Natural killer cell (primary cell): Measurements from ENCODE around the gene PTPRK. TPM values are rescaled to one million over a fixed set of nuclear protein-coding genes. Genes with fewer than 3 reads are reported as not detected.

Experiments
- ATAC-seq, 3 donors: fragments of 150-1000 bp in 2 of 3; fragments of 200-7000 bp in 1 of 3; cut with Tn5 transposase; 1 replicate in 1 of 3; 2 replicates in 2 of 3; pipeline ENCODE4 v1.10.0; 2021; ENCODE audit warnings: mild to moderate bottlenecking in 2 of 3, moderate library complexity in 2 of 3
- DNase-seq, 2 donors: peaks; one replicate each; pipeline versions ENCODE4 v3.0.0 to v3.0.0-alpha.2; 2013 to 2021; ENCODE audit warnings: mixed read lengths in 1 of 2
- H3K27ac ChIP-seq: one replicate; pipeline ENCODE4 v1.5.1; 2013; ENCODE audit warnings: mild to moderate bottlenecking, low read length
- H3K27me3 ChIP-seq: one replicate; pipeline ENCODE4 v1.6.1; 2013; ENCODE audit warnings: low read length; ENCODE audit not compliant: control insufficient read depth, insufficient read depth
- H3K36me3 ChIP-seq: one replicate; pipeline ENCODE4 v1.6.1; 2013; ENCODE audit warnings: low read length; ENCODE audit not compliant: control insufficient read depth, insufficient read depth
- H3K4me1 ChIP-seq: one replicate; pipeline ENCODE4 v1.6.1; 2013; ENCODE audit warnings: low read length; ENCODE audit not compliant: control insufficient read depth, insufficient read depth
- H3K4me3 ChIP-seq: one replicate; pipeline ENCODE4 v1.5.1; 2013; ENCODE audit warnings: low read length
- H3K9me3 ChIP-seq: one replicate; pipeline ENCODE4 v1.6.1; 2013; ENCODE audit warnings: low read length; ENCODE audit not compliant: control insufficient read depth, insufficient read depth
- H3K27ac Mint-ChIP-seq, 2 donors: one replicate each; pipeline ENCODE4 v1.8.0; 2022; ENCODE audit warnings: mild to moderate bottlenecking in 2 of 2, mixed read lengths in 2 of 2, moderate library complexity in 1 of 2
- H3K27me3 Mint-ChIP-seq, 2 donors: one replicate each; pipeline ENCODE4 v1.8.0; 2022; ENCODE audit warnings: low read depth in 2 of 2, mixed read lengths in 2 of 2
- H3K36me3 Mint-ChIP-seq: one replicate; pipeline ENCODE4 v1.8.0; 2022; ENCODE audit warnings: mixed read lengths
- H3K4me1 Mint-ChIP-seq, 2 donors: one replicate each; pipeline ENCODE4 v1.8.0; 2022; ENCODE audit warnings: mixed read lengths in 2 of 2
- H3K4me3 Mint-ChIP-seq: one replicate; pipeline ENCODE4 v1.8.0; 2022; ENCODE audit warnings: mild to moderate bottlenecking, moderate library complexity, mixed read lengths
- H3K9me3 Mint-ChIP-seq, 2 donors: one replicate each; pipeline ENCODE4 v1.8.0; 2022; ENCODE audit warnings: mixed read lengths in 2 of 2
- CTCF ChIP-seq: fragments of 200-600 bp; IDR thresholded peaks from one replicate; pipeline ENCODE4 v1.8.0; 2022; ENCODE audit warnings: antibody characterized with exemption
- WGBS: methylation state at CpG from one replicate; pipeline ENCODE4 v1.1.7; 2013; ENCODE audit warnings: missing lambda C conversion rate; ENCODE audit not compliant: insufficient coverage; 5-methylcytosine and 5-hydroxymethylcytosine counted together
- intact Hi-C: fragments of 100-400 bp; cut with micrococcal nuclease; formaldehyde crosslinking; loops from one replicate; pipeline ENCODE4 v1.14.2; 2022
- total RNA-seq, 4 donors: library from RNA; stranded (reverse); fragments of 120-200 nt in 1 of 4; gene quantifications; one replicate each; pipeline versions ENCODE4 v1.2.3 to v1.2.4, GENCODE V29; 2013 to 2022

Gene PTPRK
- total RNA-seq, 3 donors from 2014 or later (not counting 1 experiment from before 2014, with no cell fraction given), result 0.14 to 1.2 (median 0.95) TPM

- Histone ChIP-seq H3K36me3 (no peaks in the 10 kb centered on the region), H3K27me3 (no peaks in the 10 kb centered on the region), H3K4me1 (no peaks in the 10 kb centered on the region), H3K9me3 (no peaks in the 10 kb centered on the region), H3K4me3 (no peak overlapping the region), H3K27ac (no peak overlapping the region)
- WGBS, result 92% methylated on average over 3 of the region's 3 CpGs
- no peak for ATAC-seq
- H3K4me1 Mint-ChIP-seq, result peaks cover 30 to 39% of the 10 kb centered on the region in 2 donors
- intact Hi-C loops, result no loop called here
- TF ChIP-seq CTCF, result no peak
- DNase-seq, result no peak
- H3K9me3 Mint-ChIP-seq, result no peaks in the 10 kb centered on the region
- H3K27me3 Mint-ChIP-seq, result no peaks in the 10 kb centered on the region
- H3K4me3 Mint-ChIP-seq, result no peak overlapping the region
- H3K36me3 Mint-ChIP-seq, result no peaks in the 10 kb centered on the region
- no peak overlapping the region for H3K27ac Mint-ChIP-seq
Measured at GRCh38 chr6:127920804-127921203, 599.6 kb downstream of the PTPRK start.
